GM12892 (cell line): ENCODE measurements around the gene STAMBP.

ENCODE experiments used
- POLR2A ChIP-seq: IDR thresholded peaks from 2 replicates; pipeline ENCODE4 v1.6.1; 2011; ENCODE audit warnings: low read depth, low read length, control low read depth
- POLR2AphosphoS5 ChIP-seq: IDR thresholded peaks from 2 replicates; pipeline ENCODE4 v1.6.1; 2011; ENCODE audit warnings: low read depth, low read length, control low read depth
- TAF1 ChIP-seq: IDR thresholded peaks from 2 replicates; pipeline ENCODE4 v1.6.1; 2011; ENCODE audit warnings: low read depth, mild to moderate bottlenecking, control low read depth, low read length, borderline replicate concordance

- TF ChIP-seq POLR2A: no peak
- no peak for TF ChIP-seq TAF1
- no peak for TF ChIP-seq POLR2AphosphoS5
Observed at GRCh38 chr2:73917696-73918207, 89.0 kb downstream of the STAMBP start.
